ENCODE data around the gene CMSS1. TPM values are rescaled to one million over a fixed set of nuclear protein-coding genes. Genes with fewer than 3 reads are reported as not detected.

CMSS1 gene
- polyA plus RNA-seq, 1 of the 3 experiments (the other 2 are of a cell fraction) = 9.1 TPM

GRCh38 chr3:100041328-100041749, 223.7 kb downstream of the CMSS1 start (continued):
- TF ChIP-seq GABPA (IDR thresholded peaks at IDR 0.05; ENCODE audit: low read depth) = no peak
- TF ChIP-seq TCF12 (IDR thresholded peaks at IDR 0.05) = peak; percentile 93
- TF ChIP-seq, protein P1, sequence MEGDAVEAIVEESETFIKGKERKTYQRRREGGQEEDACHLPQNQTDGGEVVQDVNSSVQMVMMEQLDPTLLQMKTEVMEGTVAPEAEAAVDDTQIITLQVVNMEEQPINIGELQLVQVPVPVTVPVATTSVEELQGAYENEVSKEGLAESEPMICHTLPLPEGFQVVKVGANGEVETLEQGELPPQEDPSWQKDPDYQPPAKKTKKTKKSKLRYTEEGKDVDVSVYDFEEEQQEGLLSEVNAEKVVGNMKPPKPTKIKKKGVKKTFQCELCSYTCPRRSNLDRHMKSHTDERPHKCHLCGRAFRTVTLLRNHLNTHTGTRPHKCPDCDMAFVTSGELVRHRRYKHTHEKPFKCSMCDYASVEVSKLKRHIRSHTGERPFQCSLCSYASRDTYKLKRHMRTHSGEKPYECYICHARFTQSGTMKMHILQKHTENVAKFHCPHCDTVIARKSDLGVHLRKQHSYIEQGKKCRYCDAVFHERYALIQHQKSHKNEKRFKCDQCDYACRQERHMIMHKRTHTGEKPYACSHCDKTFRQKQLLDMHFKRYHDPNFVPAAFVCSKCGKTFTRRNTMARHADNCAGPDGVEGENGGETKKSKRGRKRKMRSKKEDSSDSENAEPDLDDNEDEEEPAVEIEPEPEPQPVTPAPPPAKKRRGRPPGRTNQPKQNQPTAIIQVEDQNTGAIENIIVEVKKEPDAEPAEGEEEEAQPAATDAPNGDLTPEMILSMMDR (IDR thresholded peaks at IDR 0.05) = no peak
- no peak for TF ChIP-seq RAD21 (IDR thresholded peaks at IDR 0.05; ENCODE audit: low read length)
- peak; percentile 70 for TF ChIP-seq FOXM1 (IDR thresholded peaks at IDR 0.05; ENCODE audit: low read depth)
- TF ChIP-seq REST (IDR thresholded peaks at IDR 0.05; ENCODE audit: low read depth, low read length) = no peak

- peak overlapping the region; percentile 70 for H3K9ac ChIP-seq
- ChIA-PET CTCF (interaction anchor here (1.0 to 1.3 kb wide), 3 partner anchors 199 to 218 kb away, joined by 3 to 5 read pairs (median 5); partner anchors contain the start of gene TBC1D23), POLR2A (no interaction called here)
- peaks cover 15 to 33% of the 10 kb centered on the region in 2 experiments for H3K4me1 ChIP-seq (ENCODE audit: control insufficient read depth in 1 of 2, insufficient read depth in 2 of 2, low read depth in 1 of 2, low read length in 1 of 2)
- WGBS (ENCODE audit: low lambda C conversion rate) = 29% methylated on average over 6 of the region's 6 CpGs
- no peaks in the 10 kb centered on the region for H3K27me3 ChIP-seq (ENCODE audit: insufficient read depth)
- peak overlapping the region in 1 of 2 experiments; percentile 38; a peak in 2 of 4 replicates for H3K4me3 ChIP-seq (ENCODE audit: low read depth in 2 of 2, low read length in 1 of 2)
- H3K27ac ChIP-seq (ENCODE audit: low read depth in 2 of 2, low read length in 1 of 2) = peak overlapping the region; percentile 92 to 99
- peaks cover 39% of the 10 kb centered on the region for H3F3A ChIP-seq (replicated peaks; ENCODE audit: insufficient read depth)
- H3K9me3 ChIP-seq = no peaks in the 10 kb centered on the region
- H3K9me2 ChIP-seq = no peaks in the 10 kb centered on the region
- H4K20me1 ChIP-seq (ENCODE audit: insufficient read depth) = no peaks in the 10 kb centered on the region
- no peaks in the 10 kb centered on the region for H3K79me2 ChIP-seq (ENCODE audit: insufficient read depth)
- H3K36me3 ChIP-seq (replicated peaks in 1 of 2; ENCODE audit: control insufficient read depth in 1 of 2, insufficient read depth in 2 of 2, low read length in 1 of 2) = no peaks in the 10 kb centered on the region
- peak; percentile 27 for DNase-seq
- peak overlapping the region; percentile 67 for H3K4me2 ChIP-seq
- no peak overlapping the region for H2AFZ ChIP-seq (ENCODE audit: low read depth)
- TF ChIP-seq RAD21 (IDR thresholded peaks at IDR 0.05; ENCODE audit: low read length) (no peak; the same call in 1 of the 2 replicates), MEF2A (IDR thresholded peaks at IDR 0.05; ENCODE audit: borderline replicate concordance, low read depth) (no peak), NFIC (IDR thresholded peaks at IDR 0.05; ENCODE audit: borderline replicate concordance) (peak; percentile 61; the same call in 1 of the 2 replicates), JUND (IDR thresholded peaks at IDR 0.05) (peak; percentile 50), RFX5 (IDR thresholded peaks at IDR 0.05; ENCODE audit: low read length) (no peak), ELF1 (IDR thresholded peaks at IDR 0.05) (no peak), RXRA (IDR thresholded peaks at IDR 0.05; ENCODE audit: borderline replicate concordance, low read depth) (peak; percentile 14; the same call in 1 of the 2 replicates), TAF1 (IDR thresholded peaks at IDR 0.05; ENCODE audit: borderline replicate concordance, low read depth, low read length) (no peak), RCOR1 (IDR thresholded peaks at IDR 0.05; ENCODE audit: low read length) (no peak), SMC3 (IDR thresholded peaks at IDR 0.05; ENCODE audit: low read depth, low read length) (no peak), POLR2AphosphoS5 (IDR thresholded peaks at IDR 0.05; ENCODE audit: low read depth, low read length) (0 out of 2 replicates have a peak, but pooled peaks have one; percentile 21)
- TF ChIP-seq, protein P2, sequence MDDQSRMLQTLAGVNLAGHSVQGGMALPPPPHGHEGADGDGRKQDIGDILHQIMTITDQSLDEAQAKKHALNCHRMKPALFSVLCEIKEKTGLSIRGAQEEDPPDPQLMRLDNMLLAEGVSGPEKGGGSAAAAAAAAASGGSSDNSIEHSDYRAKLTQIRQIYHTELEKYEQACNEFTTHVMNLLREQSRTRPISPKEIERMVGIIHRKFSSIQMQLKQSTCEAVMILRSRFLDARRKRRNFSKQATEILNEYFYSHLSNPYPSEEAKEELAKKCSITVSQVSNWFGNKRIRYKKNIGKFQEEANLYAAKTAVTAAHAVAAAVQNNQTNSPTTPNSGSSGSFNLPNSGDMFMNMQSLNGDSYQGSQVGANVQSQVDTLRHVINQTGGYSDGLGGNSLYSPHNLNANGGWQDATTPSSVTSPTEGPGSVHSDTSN (IDR thresholded peaks at IDR 0.05) = peak; percentile 35; the same call in 1 of the 2 replicates
- TF ChIP-seq, protein P1 (IDR thresholded peaks at IDR 0.05) = no peak
- TF ChIP-seq, protein P3, sequence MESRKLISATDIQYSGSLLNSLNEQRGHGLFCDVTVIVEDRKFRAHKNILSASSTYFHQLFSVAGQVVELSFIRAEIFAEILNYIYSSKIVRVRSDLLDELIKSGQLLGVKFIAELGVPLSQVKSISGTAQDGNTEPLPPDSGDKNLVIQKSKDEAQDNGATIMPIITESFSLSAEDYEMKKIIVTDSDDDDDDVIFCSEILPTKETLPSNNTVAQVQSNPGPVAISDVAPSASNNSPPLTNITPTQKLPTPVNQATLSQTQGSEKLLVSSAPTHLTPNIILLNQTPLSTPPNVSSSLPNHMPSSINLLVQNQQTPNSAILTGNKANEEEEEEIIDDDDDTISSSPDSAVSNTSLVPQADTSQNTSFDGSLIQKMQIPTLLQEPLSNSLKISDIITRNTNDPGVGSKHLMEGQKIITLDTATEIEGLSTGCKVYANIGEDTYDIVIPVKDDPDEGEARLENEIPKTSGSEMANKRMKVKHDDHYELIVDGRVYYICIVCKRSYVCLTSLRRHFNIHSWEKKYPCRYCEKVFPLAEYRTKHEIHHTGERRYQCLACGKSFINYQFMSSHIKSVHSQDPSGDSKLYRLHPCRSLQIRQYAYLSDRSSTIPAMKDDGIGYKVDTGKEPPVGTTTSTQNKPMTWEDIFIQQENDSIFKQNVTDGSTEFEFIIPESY (IDR thresholded peaks at IDR 0.05; ENCODE audit: borderline replicate concordance, low read depth) = no peak
- TF ChIP-seq, protein P4, sequence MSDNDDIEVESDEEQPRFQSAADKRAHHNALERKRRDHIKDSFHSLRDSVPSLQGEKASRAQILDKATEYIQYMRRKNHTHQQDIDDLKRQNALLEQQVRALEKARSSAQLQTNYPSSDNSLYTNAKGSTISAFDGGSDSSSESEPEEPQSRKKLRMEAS (IDR thresholded peaks at IDR 0.05; ENCODE audit: low read depth) = peak; percentile 50; the same call in 1 of the 2 replicates
These were observed 224.7 kb downstream of the CMSS1 start for GRCh38 chr3:100042166-100042981.

Data from SK-N-SH (cell line).